ENCODE measurements around the gene XAB2.

- TF ChIP-seq EZH2 (IDR thresholded peaks at IDR 0.05; ENCODE audit: borderline replicate concordance, low read length) (no peak), CTCF (IDR thresholded peaks at IDR 0.05; ENCODE audit: low read length) (no peak)
These were observed 11.5 kb upstream of the XAB2 start for GRCh38 chr19:7640803-7641202.
